Small intestine (tissue), 7 donors: ENCODE results near the gene FRMD3. TPM values are rescaled to one million over a fixed set of nuclear protein-coding genes. Genes with fewer than 3 reads are reported as not detected.

Experiments
- DNase-seq, 2 donors: peaks; one replicate each; pipeline versions ENCODE4 v3.0.0 to v3.0.0-alpha.2; 2013
- FAIRE-seq: peaks from 2 replicates; lab custom pipeline; 2012; peaks lifted over from hg19 to GRCh38; lab: Jason Lieb, UNC
- H3K27ac ChIP-seq, 3 donors: one replicate each; pipeline ENCODE4 v1.5.1; 2013; ENCODE audit warnings: low read length in 2 of 3, mild to moderate bottlenecking in 2 of 3, control low read depth in 1 of 3, inconsistent platforms in 1 of 3, low read depth in 1 of 3, moderate library complexity in 1 of 3
- H3K27me3 ChIP-seq, 3 donors: one replicate each; pipeline ENCODE4 v1.6.1; 2013; ENCODE audit warnings: low read length in 3 of 3, inconsistent platforms in 1 of 3; ENCODE audit not compliant: control insufficient read depth in 3 of 3, insufficient read depth in 3 of 3
- H3K36me3 ChIP-seq, 3 donors: one replicate each; pipeline ENCODE4 v1.6.1; 2013; ENCODE audit warnings: low read length in 3 of 3, inconsistent platforms in 1 of 3, low read depth in 1 of 3, mild to moderate bottlenecking in 1 of 3, moderate library complexity in 1 of 3; ENCODE audit not compliant: control insufficient read depth in 3 of 3, insufficient read depth in 2 of 3
- H3K4me1 ChIP-seq, 3 donors: one replicate each; pipeline ENCODE4 v1.6.1; 2013; ENCODE audit warnings: low read length in 2 of 3, inconsistent platforms in 1 of 3, low read depth in 1 of 3, mild to moderate bottlenecking in 1 of 3, moderate library complexity in 1 of 3; ENCODE audit not compliant: control insufficient read depth in 3 of 3, insufficient read depth in 2 of 3
- H3K4me3 ChIP-seq, 3 donors: one replicate each; pipeline ENCODE4 v1.5.1; 2013; ENCODE audit warnings: low read length in 3 of 3, control low read depth in 1 of 3, inconsistent platforms in 1 of 3, low read depth in 1 of 3, mild to moderate bottlenecking in 1 of 3, moderate library complexity in 1 of 3
- H3K9me3 ChIP-seq, 2 donors: one replicate each; pipeline ENCODE4 v1.6.1; 2013; ENCODE audit warnings: low read depth in 1 of 2, low read length in 1 of 2; ENCODE audit not compliant: control insufficient read depth in 2 of 2, insufficient read depth in 1 of 2
- WGBS, 3 donors: extraction: QIAGEN DNeasy Blood & Tissue Kit; methylation state at CpG; one replicate each; pipeline ENCODE4 v1.1.7; 2013; 5-methylcytosine and 5-hydroxymethylcytosine counted together
- polyA plus RNA-seq, 4 donors: library from polyadenylated mRNA; stranded (reverse) in 3 of 4; unstranded in 1 of 4; fragments of 200-250 nt in 3 of 4; fragments of 120-200 nt in 1 of 4; gene quantifications; one replicate each; pipeline versions ENCODE4 v1.2.1 to v1.2.3, GENCODE V29; 2013
- donor health status: healthy with polysubstance abuse.
- donor health status: control.
- donor health status: control.
- donor health status: Bipolar disorder and iron deficiency.
- donor health status: healthy.

The FRMD3 gene
- polyA plus RNA-seq, 4 donors: 2.4 to 7.3 (median 4.5) TPM

- Histone ChIP-seq H3K27ac (no peak overlapping the region), H3K36me3 (peaks cover 0 to 10% (median 2%) of the 10 kb centered on the region in 3 donors), H3K27me3 (no peaks in the 10 kb centered on the region), H3K4me3 (no peak overlapping the region), H3K4me1 (no peaks in the 10 kb centered on the region), H3K9me3 (no peaks in the 10 kb centered on the region)
- FAIRE-seq: no peak
- DNase-seq: no peak
- WGBS, 3 donors: 73 to 88% (median 81%) methylated on average over 3 of the region's 3 CpGs
These were observed 195.5 kb downstream of the FRMD3 start for GRCh38 chr9:83342731-83343130.

GRCh38 chr9:83342006-83342405, 196.2 kb downstream of the FRMD3 start:
- H3K9me3 ChIP-seq: no peaks in the 10 kb centered on the region
- no peaks in the 10 kb centered on the region for H3K27me3 ChIP-seq
- FAIRE-seq (no peak), DNase-seq (no peak)
- no peak overlapping the region for H3K27ac ChIP-seq
- WGBS, 3 donors: 87 to 93% (median 92%) methylated on average over 3 of the region's 3 CpGs
- no peak overlapping the region for H3K4me3 ChIP-seq
- H3K36me3 ChIP-seq: peaks cover 0 to 10% (median 2%) of the 10 kb centered on the region in 3 donors
- H3K4me1 ChIP-seq: no peaks in the 10 kb centered on the region

- H3K36me3 ChIP-seq: peaks cover 0 to 10% (median 2%) of the 10 kb centered on the region in 3 donors
- no peaks in the 10 kb centered on the region for H3K9me3 ChIP-seq
- no peaks in the 10 kb centered on the region for H3K27me3 ChIP-seq
- no peak for FAIRE-seq
- DNase-seq: no peak
- no peak overlapping the region for H3K27ac ChIP-seq
- 76 to 84% (median 83%) methylated on average over 3 of the region's 3 CpGs for WGBS, 3 donors
- no peak overlapping the region for H3K4me3 ChIP-seq
- no peaks in the 10 kb centered on the region for H3K4me1 ChIP-seq
These were observed 197.8 kb downstream of the FRMD3 start for GRCh38 chr9:83340451-83340850.

DNA sequence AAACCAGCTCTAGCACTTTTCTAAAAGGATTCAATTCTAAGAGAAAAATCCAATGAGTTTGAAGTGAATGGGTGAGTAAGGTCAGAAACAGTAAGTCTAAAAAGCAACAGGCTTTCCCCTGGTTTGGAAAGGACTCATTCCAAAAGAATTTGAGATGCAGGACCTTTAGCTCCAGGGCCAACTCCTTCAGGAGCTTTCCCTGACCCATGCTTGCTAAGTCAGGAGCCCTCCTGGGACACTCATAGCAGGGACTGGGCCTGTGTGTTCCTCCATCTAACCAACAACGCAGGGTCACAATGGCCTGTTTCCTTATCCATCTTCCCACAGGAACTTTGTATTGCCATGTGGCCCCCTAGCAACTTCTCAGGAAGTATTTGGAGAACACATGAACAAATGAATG, 198.8 kb downstream of the FRMD3 start:
- Histone ChIP-seq H3K4me1 (no peaks in the 10 kb centered on the region), H3K4me3 (no peak overlapping the region), H3K27ac (no peak overlapping the region), H3K9me3 (no peaks in the 10 kb centered on the region), H3K27me3 (no peaks in the 10 kb centered on the region), H3K36me3 (peaks cover 0 to 10% (median 2%) of the 10 kb centered on the region in 3 donors)
- FAIRE-seq (no peak), DNase-seq (no peak)
- WGBS, 3 donors: 93 to 100% (median 95%) methylated on average over 1 of the region's 1 CpG

DNA sequence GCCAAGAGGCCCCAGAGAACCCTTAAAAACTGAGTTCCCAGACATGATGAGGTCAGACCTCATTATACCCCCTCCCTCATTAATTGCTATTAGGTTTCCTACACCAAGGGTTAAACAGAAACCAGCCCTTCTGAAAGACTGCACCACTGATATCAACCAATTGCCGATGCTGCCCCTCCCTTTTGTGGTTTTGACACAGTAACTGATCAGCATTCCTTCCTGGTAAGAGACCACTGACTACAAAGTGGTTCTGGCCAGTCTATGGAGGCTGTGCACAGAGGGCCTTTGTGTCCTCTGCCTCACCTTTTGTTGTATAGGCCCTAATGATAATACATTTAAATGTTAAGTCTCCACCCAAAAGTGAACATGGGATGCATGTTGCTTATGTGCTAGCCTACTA, 201.5 kb downstream of the FRMD3 start:
- H3K4me1 ChIP-seq: no peaks in the 10 kb centered on the region
- 7 to 19% (median 17%) methylated on average over 1 of the region's 1 CpG for WGBS, 3 donors
- H3K9me3 ChIP-seq: no peaks in the 10 kb centered on the region
- no peak overlapping the region for H3K4me3 ChIP-seq
- FAIRE-seq (no peak), DNase-seq (peak in 1 of 2 donors; percentile 10)
- H3K27ac ChIP-seq: no peak overlapping the region
- H3K36me3 ChIP-seq: peaks cover 0 to 5% (median 2%) of the 10 kb centered on the region in 3 donors
- H3K27me3 ChIP-seq: no peaks in the 10 kb centered on the region

DNA sequence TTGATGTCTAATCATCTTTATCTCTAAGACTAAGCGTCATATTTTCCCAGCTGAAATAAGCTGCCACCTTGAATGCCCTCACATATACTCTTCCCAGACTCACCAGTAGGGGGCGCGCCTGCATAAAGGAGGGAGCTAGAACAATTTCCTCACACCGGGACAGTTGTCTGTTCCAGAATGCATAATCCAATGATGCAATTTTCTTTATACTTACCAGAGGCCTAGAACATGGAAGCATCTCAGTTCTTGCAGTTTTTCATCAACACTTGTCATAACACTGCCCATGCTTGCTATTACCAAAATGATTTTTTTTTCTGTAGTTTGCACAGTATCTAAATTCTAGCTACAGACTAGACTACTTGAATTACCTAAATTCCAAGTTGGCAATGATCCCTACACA, 203.9 kb downstream of the FRMD3 start:
- Histone ChIP-seq H3K4me3 (no peak overlapping the region), H3K4me1 (no peaks in the 10 kb centered on the region), H3K36me3 (no peaks in the 10 kb centered on the region), H3K27ac (no peak overlapping the region), H3K27me3 (no peaks in the 10 kb centered on the region), H3K9me3 (no peaks in the 10 kb centered on the region)
- peak; percentile 83 to 85 for DNase-seq
- no peak for FAIRE-seq
- 2 to 7% (median 7%) methylated on average over 4 of the region's 4 CpGs for WGBS, 3 donors

- H3K9me3 ChIP-seq: no peaks in the 10 kb centered on the region
- FAIRE-seq (no peak), DNase-seq (no peak)
- no peaks in the 10 kb centered on the region for H3K27me3 ChIP-seq
- 93 to 97% (median 97%) methylated on average over 8 of the region's 8 CpGs for WGBS, 3 donors
- H3K36me3 ChIP-seq: no peaks in the 10 kb centered on the region
- H3K4me3 ChIP-seq: no peak overlapping the region
- H3K27ac ChIP-seq: no peak overlapping the region
- H3K4me1 ChIP-seq: no peaks in the 10 kb centered on the region
These were observed 207.7 kb downstream of the FRMD3 start for GRCh38 chr9:83330207-83331196.

DNA sequence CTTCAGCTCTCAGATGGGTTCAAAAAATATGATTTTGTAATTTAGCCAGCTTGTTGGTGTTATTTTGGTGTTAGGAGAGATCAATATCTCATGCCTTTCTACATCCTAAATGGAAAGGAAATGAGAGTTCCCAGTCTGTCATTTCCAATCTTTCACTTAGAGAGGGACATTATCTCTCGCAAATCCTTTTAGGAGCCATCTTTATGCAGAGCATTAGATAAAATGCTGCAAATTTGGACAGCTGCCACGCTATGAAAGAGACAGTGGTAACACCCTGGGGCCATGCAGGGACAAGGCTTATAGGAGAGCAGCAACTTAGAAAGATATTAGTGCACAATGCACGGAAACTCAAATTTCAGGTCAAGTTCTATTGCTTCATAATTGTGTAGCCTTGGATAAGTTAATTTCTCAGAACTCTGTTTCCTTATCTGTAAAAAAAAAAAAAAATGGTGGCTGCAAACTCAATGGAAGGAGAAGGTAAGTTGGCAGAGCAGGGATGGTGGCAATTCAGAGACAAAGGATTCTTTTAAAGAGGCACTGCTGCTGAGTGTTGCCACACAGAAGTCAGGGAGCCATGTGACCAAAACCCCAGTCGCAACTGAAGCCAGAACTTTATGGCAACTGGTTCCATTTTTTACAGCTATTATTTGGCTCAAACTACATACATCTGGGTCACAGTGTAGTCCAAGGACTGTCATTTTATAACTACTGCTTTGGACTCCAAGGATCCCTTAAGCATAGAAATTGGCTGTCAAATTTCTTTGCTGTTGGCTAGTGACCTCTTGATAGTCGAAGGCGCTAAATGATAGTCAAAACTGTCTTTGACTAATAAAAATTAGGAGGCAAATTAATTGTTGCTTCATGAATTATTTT, 210.2 kb downstream of the FRMD3 start:
- Histone ChIP-seq H3K27me3 (no peaks in the 10 kb centered on the region), H3K9me3 (no peaks in the 10 kb centered on the region), H3K4me3 (no peak overlapping the region), H3K4me1 (no peaks in the 10 kb centered on the region), H3K27ac (no peak overlapping the region), H3K36me3 (no peaks in the 10 kb centered on the region)
- DNase-seq (no peak), FAIRE-seq (no peak)
- 67 to 73% (median 72%) methylated on average over 6 of the region's 6 CpGs for WGBS, 3 donors
